ENCODE measurements around the gene RNF157.
"Not testable (repeated sequence)": the region's sequence is repeated elsewhere in the genome, so short reads cannot be mapped to it uniquely, and the experiment has no call there.

The RNF157 gene

DNA sequence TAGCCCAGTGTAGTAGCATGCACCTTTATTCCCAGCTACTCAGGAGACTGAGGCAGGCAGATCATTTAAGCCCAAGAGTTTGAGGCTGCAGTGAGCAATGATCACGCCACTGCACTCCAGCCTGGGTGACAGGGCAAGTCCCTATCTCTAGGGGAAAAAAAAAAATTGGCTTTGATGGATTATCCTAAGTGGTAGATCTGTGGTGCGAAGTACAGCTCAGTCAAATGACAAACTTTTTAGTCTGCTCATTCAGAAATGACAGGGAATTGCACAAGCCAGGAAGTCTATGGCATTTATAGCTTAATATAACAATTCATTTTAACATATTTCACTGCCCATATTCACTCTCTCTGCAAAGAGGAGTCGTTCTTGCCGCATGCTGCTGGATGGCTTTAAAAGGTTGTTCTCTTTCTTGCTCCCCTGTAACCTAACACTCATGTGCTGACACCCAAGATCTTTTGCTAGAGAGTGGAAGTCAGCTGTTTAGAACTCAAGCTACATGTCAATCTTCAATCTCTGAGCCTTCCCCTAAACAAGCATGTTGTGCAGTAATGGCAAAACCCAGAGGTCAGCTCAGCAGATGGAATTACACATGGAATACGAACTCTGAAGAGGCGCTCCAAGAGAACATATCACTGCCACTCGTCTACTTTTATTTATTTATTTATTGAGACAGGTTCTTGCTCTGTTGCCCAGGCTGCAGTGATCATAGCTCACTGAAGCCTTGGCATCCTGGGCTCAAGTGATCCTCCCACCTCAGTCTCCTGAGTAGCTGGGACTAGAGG, 32.8 kb downstream of the RNF157 start:
- Histone ChIP-seq H3K4me3 (ENCODE audit: low read depth, low read length) (peak overlapping the region; percentile 27), H3K27me3 (ENCODE audit: control insufficient read depth, insufficient read depth, low read length) (no peaks in the 10 kb centered on the region), H3K9me3 (ENCODE audit: control insufficient read depth, low read length) (no peaks in the 10 kb centered on the region), H3K9ac (no peak overlapping the region), H3K4me1 (peaks cover 22% of the 10 kb centered on the region), H2AFZ (peak overlapping the region; percentile 16), H3K27ac (no peak overlapping the region), H3K4me2 (ENCODE audit: low read length) (peak overlapping the region; percentile 22), H3K79me2 (peaks cover 5% of the 10 kb centered on the region), H3K36me3 (ENCODE audit: control insufficient read depth, insufficient read depth, low read length) (no peaks in the 10 kb centered on the region)
- TF ChIP-seq, protein P1, sequence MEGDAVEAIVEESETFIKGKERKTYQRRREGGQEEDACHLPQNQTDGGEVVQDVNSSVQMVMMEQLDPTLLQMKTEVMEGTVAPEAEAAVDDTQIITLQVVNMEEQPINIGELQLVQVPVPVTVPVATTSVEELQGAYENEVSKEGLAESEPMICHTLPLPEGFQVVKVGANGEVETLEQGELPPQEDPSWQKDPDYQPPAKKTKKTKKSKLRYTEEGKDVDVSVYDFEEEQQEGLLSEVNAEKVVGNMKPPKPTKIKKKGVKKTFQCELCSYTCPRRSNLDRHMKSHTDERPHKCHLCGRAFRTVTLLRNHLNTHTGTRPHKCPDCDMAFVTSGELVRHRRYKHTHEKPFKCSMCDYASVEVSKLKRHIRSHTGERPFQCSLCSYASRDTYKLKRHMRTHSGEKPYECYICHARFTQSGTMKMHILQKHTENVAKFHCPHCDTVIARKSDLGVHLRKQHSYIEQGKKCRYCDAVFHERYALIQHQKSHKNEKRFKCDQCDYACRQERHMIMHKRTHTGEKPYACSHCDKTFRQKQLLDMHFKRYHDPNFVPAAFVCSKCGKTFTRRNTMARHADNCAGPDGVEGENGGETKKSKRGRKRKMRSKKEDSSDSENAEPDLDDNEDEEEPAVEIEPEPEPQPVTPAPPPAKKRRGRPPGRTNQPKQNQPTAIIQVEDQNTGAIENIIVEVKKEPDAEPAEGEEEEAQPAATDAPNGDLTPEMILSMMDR (IDR thresholded peaks at IDR 0.05): no peak

DNA sequence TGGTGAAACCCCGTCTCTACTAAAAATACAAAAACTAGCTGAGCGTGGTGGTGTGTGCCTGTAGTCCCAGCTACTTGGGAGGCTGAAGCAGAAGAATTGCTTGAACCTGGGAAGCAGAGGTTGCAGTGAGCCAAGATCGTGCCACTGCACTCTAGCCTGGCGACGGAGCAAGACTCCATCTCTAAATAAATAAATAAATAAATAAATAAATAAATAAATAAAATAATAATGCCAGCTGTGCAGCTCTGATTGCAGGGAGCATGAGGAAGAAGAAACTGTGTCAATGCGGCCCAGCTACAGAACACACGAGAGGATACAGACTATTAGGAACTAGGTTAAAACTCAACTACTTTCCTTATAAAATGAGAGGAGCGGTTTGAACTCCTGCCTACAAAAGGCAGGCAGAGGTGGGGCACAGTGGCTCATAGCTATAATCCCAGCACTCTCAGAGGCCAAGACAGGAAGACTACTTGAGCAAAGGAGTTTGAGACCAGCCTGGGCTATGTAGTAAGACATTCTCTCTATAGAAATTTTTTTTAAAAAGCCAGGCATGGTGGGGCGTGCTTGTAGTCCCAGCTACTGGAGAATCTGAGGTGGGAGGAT, 34.6 kb downstream of the RNF157 start:
- not testable (repeated sequence) for H3K9ac ChIP-seq; H3K36me3 ChIP-seq (ENCODE audit: control insufficient read depth, insufficient read depth, low read length); H3K4me2 ChIP-seq (ENCODE audit: low read length); H2AFZ ChIP-seq; H3K27ac ChIP-seq; H3K79me2 ChIP-seq; H3K27me3 ChIP-seq (ENCODE audit: control insufficient read depth, insufficient read depth, low read length); H3K4me3 ChIP-seq (ENCODE audit: low read depth, low read length); H3K9me3 ChIP-seq (ENCODE audit: control insufficient read depth, low read length)
- H3K4me1 ChIP-seq: peaks cover 22% of the 10 kb centered on the region

DNA sequence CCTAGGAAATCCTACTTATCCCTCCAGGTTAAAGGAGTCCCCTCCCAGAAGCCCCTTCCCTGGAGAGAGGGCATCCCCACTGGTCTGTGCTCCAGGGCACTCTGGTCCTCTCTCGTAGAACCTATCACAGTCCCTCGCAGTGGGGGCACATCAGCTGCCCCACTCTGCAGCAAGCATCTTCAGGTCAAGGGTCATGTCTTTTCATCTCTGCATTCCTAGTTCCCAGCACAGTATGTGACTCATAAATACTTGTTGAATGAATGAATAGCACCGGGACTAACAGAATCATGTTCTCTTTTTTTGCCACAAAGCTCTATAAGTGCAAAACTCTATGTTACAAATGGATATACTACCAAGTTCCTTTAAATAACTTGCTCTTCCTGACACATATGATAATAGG, 36.0 kb downstream of the RNF157 start:
- Histone ChIP-seq H3K79me2 (peaks cover 5% of the 10 kb centered on the region), H3K9me3 (ENCODE audit: control insufficient read depth, low read length) (no peaks in the 10 kb centered on the region), H3K27ac (no peak overlapping the region), H3K4me1 (peaks cover 22% of the 10 kb centered on the region), H3K27me3 (ENCODE audit: control insufficient read depth, insufficient read depth, low read length) (no peaks in the 10 kb centered on the region), H3K4me2 (ENCODE audit: low read length) (no peak overlapping the region), H3K4me3 (ENCODE audit: low read depth, low read length) (no peak overlapping the region), H3K36me3 (ENCODE audit: control insufficient read depth, insufficient read depth, low read length) (no peaks in the 10 kb centered on the region), H2AFZ (no peak overlapping the region), H3K9ac (no peak overlapping the region)
- TF ChIP-seq, protein P1 (IDR thresholded peaks at IDR 0.05): no peak

- Histone ChIP-seq H3K9ac (no peak overlapping the region), H3K27me3 (ENCODE audit: control insufficient read depth, insufficient read depth, low read length) (no peaks in the 10 kb centered on the region), H3K9me3 (ENCODE audit: control insufficient read depth, low read length) (no peaks in the 10 kb centered on the region), H3K79me2 (no peaks in the 10 kb centered on the region), H3K27ac (no peak overlapping the region), H3K4me1 (peaks cover 29% of the 10 kb centered on the region), H2AFZ (no peak overlapping the region), H3K4me2 (ENCODE audit: low read length) (no peak overlapping the region), H3K4me3 (ENCODE audit: low read depth, low read length) (no peak overlapping the region), H3K36me3 (ENCODE audit: control insufficient read depth, insufficient read depth, low read length) (no peaks in the 10 kb centered on the region)
- TF ChIP-seq, protein P1 (IDR thresholded peaks at IDR 0.05): no peak
Measured at GRCh38 chr17:76200354-76200753, 39.9 kb downstream of the RNF157 start.

DNA sequence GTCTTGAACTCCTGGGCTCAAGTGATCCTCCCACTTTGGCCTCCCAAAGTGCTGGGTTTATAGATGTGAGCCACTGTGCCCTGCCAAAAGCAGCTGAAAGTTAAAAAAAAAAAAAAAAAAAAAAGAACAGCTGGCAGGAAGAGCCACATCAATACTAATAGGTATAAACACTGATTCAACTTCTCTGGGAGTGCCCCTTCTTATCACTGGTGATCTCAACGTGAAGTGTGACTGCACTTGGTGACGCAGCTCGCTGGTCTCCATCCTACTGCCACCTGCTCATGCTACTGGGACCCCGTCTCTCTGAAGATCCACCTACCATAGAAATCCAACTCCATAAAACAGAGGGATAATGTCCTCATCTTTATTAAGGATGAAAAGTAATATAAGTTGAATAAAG, 40.8 kb downstream of the RNF157 start:
- Histone ChIP-seq H3K4me3 (ENCODE audit: low read depth, low read length) (no peak overlapping the region), H2AFZ (no peak overlapping the region), H3K9ac (no peak overlapping the region), H3K4me2 (ENCODE audit: low read length) (no peak overlapping the region), H3K4me1 (peaks cover 34% of the 10 kb centered on the region), H3K27ac (no peak overlapping the region), H3K79me2 (no peaks in the 10 kb centered on the region), H3K9me3 (ENCODE audit: control insufficient read depth, low read length) (no peaks in the 10 kb centered on the region), H3K36me3 (ENCODE audit: control insufficient read depth, insufficient read depth, low read length) (no peaks in the 10 kb centered on the region), H3K27me3 (ENCODE audit: control insufficient read depth, insufficient read depth, low read length) (no peaks in the 10 kb centered on the region)
- TF ChIP-seq, protein P1 (IDR thresholded peaks at IDR 0.05): no peak

Measured in parathyroid adenoma (tissue), 2 donors.